HUES48 (cell line): Measurements from ENCODE around the gene TCF25.

Experiments used
- H3K27ac ChIP-seq: one replicate; pipeline ENCODE4 v1.7.0; 2013; ENCODE audit warnings: low read depth, low read length, inconsistent platforms
- H3K27me3 ChIP-seq: 2 replicates; pipeline ENCODE4 v1.6.1; 2013; ENCODE audit warnings: mild to moderate bottlenecking, low read length; ENCODE audit not compliant: control insufficient read depth, insufficient read depth
- H3K36me3 ChIP-seq: 2 replicates; pipeline ENCODE4 v1.6.1; 2013; ENCODE audit warnings: low read length; ENCODE audit not compliant: control insufficient read depth, insufficient read depth
- H3K4me1 ChIP-seq: 2 replicates; pipeline ENCODE4 v1.6.1; 2013; ENCODE audit warnings: mild to moderate bottlenecking, low read length; ENCODE audit not compliant: control insufficient read depth, insufficient read depth
- H3K4me3 ChIP-seq: 2 replicates; pipeline ENCODE4 v1.5.1; 2013; ENCODE audit warnings: mild to moderate bottlenecking, low read depth, low read length
- H3K9ac ChIP-seq: 2 replicates; pipeline ENCODE4 v1.6.1; 2013; ENCODE audit warnings: mild to moderate bottlenecking, low read depth, low read length, moderate library complexity
- H3K9me3 ChIP-seq: 2 replicates; pipeline ENCODE4 v1.6.1; 2013; ENCODE audit warnings: low read length; ENCODE audit not compliant: control insufficient read depth, insufficient read depth

The TCF25 gene

GRCh38 chr16:89952551-89952950, 79.2 kb downstream of the TCF25 start:
- Histone ChIP-seq H3K9ac (no peak overlapping the region), H3K4me3 (no peak overlapping the region), H3K9me3 (no peaks in the 10 kb centered on the region), H3K36me3 (0 out of 2 replicates have a peak, but pooled peaks cover 13% of the 10 kb centered on the region), H3K27ac (no peak overlapping the region), H3K27me3 (peaks cover 18% of the 10 kb centered on the region), H3K4me1 (peaks cover 8% of the 10 kb centered on the region)

GRCh38 chr16:89953671-89954406, 80.4 kb downstream of the TCF25 start:
- peaks cover 25% of the 10 kb centered on the region for H3K36me3 ChIP-seq
- H3K9me3 ChIP-seq: no peaks in the 10 kb centered on the region
- no peak overlapping the region for H3K27ac ChIP-seq
- no peak overlapping the region for H3K4me3 ChIP-seq
- H3K4me1 ChIP-seq: 0 out of 2 replicates have a peak, but pooled peaks cover 4% of the 10 kb centered on the region
- H3K27me3 ChIP-seq: peaks cover 11% of the 10 kb centered on the region
- H3K9ac ChIP-seq: no peak overlapping the region

- Histone ChIP-seq H3K4me3 (no peak overlapping the region), H3K9ac (no peak overlapping the region)
Observed at GRCh38 chr16:89954462-89954861, 81.1 kb downstream of the TCF25 start.

GRCh38 chr16:89955001-89955685, 81.8 kb downstream of the TCF25 start:
- H3K9me3 ChIP-seq: no peaks in the 10 kb centered on the region
- no peak overlapping the region for H3K4me3 ChIP-seq
- no peak overlapping the region for H3K9ac ChIP-seq
- H3K4me1 ChIP-seq: 0 out of 2 replicates have a peak, but pooled peaks cover 4% of the 10 kb centered on the region
- H3K27me3 ChIP-seq: no peaks in the 10 kb centered on the region
- peaks cover 30% of the 10 kb centered on the region for H3K36me3 ChIP-seq
- H3K27ac ChIP-seq: no peak overlapping the region

More at GRCh38 chr16:89954462-89954861, 81.1 kb downstream of the TCF25 start:
- H3K27me3 ChIP-seq: peaks cover 6% of the 10 kb centered on the region
- peaks cover 30% of the 10 kb centered on the region for H3K36me3 ChIP-seq
- no peaks in the 10 kb centered on the region for H3K9me3 ChIP-seq
- 0 out of 2 replicates have a peak, but pooled peaks cover 4% of the 10 kb centered on the region for H3K4me1 ChIP-seq
- no peak overlapping the region for H3K27ac ChIP-seq

- Histone ChIP-seq H3K4me1 (0 out of 2 replicates have a peak, but pooled peaks cover 4% of the 10 kb centered on the region), H3K4me3 (no peak overlapping the region), H3K36me3 (peaks cover 40% of the 10 kb centered on the region)
Observed at GRCh38 chr16:89956505-89957215, 83.3 kb downstream of the TCF25 start.

GRCh38 chr16:89957216-89957785, 83.9 kb downstream of the TCF25 start:
- H3K36me3 ChIP-seq: peaks cover 40% of the 10 kb centered on the region
- H3K27me3 ChIP-seq: no peaks in the 10 kb centered on the region
- no peak overlapping the region for H3K9ac ChIP-seq
- 0 out of 2 replicates have a peak, but pooled peaks cover 4% of the 10 kb centered on the region for H3K4me1 ChIP-seq
- no peaks in the 10 kb centered on the region for H3K9me3 ChIP-seq
- H3K27ac ChIP-seq: no peak overlapping the region
- no peak overlapping the region for H3K4me3 ChIP-seq

More at GRCh38 chr16:89956505-89957215, 83.3 kb downstream of the TCF25 start:
- no peaks in the 10 kb centered on the region for H3K9me3 ChIP-seq
- H3K27ac ChIP-seq: no peak overlapping the region
- no peaks in the 10 kb centered on the region for H3K27me3 ChIP-seq
- H3K9ac ChIP-seq: no peak overlapping the region

GRCh38 chr16:89958068-89958467, 84.7 kb downstream of the TCF25 start:
- no peaks in the 10 kb centered on the region for H3K27me3 ChIP-seq
- H3K4me3 ChIP-seq: no peak overlapping the region
- peaks cover 41% of the 10 kb centered on the region for H3K36me3 ChIP-seq
- H3K27ac ChIP-seq: no peak overlapping the region
- 0 out of 2 replicates have a peak, but pooled peaks cover 4% of the 10 kb centered on the region for H3K4me1 ChIP-seq
- H3K9ac ChIP-seq: no peak overlapping the region
- H3K9me3 ChIP-seq: no peaks in the 10 kb centered on the region

- Histone ChIP-seq H3K9ac (no peak overlapping the region), H3K4me1 (0 out of 2 replicates have a peak, but pooled peaks cover 4% of the 10 kb centered on the region), H3K4me3 (no peak overlapping the region), H3K9me3 (no peaks in the 10 kb centered on the region), H3K36me3 (peaks cover 46% of the 10 kb centered on the region), H3K27ac (no peak overlapping the region), H3K27me3 (no peaks in the 10 kb centered on the region)
Observed at GRCh38 chr16:89958596-89958995, 85.2 kb downstream of the TCF25 start.

GRCh38 chr16:89960966-89961365, 87.6 kb downstream of the TCF25 start:
- H3K9me3 ChIP-seq: no peaks in the 10 kb centered on the region
- H3K27me3 ChIP-seq: no peaks in the 10 kb centered on the region
- H3K27ac ChIP-seq: no peak overlapping the region
- H3K9ac ChIP-seq: no peak overlapping the region
- peaks cover 37% of the 10 kb centered on the region for H3K36me3 ChIP-seq
- no peak overlapping the region for H3K4me3 ChIP-seq
- H3K4me1 ChIP-seq: no peaks in the 10 kb centered on the region
